Activated T-cell treated with anti-CD3 and anti-CD28 coated beads, Interleukin-2, amount 50 U/mL, for 4 hours (primary cell): ENCODE data around the gene KIAA0753. TPM values are rescaled to one million over a fixed set of nuclear protein-coding genes. Genes with fewer than 3 reads are reported as not detected.
A peak's percentile ranks its signal among the peaks of the same experiment; 100 is the strongest.
"Not testable (repeated sequence)": the region's sequence is repeated elsewhere in the genome, so short reads cannot be mapped to it uniquely, and the experiment has no call there.

Experiments
- ATAC-seq, 2 donors: fragments of 200-7000 bp; cut with Tn5 transposase; one replicate each; pipeline ENCODE4 v1.10.0; 2021
- DNase-seq: peaks from one replicate; pipeline ENCODE4 v3.0.0-alpha.2; 2020
- H3K27me3 Mint-ChIP-seq: one replicate; pipeline ENCODE4 v1.8.0; 2021; ENCODE audit warnings: low read depth, mixed read lengths
- H3K36me3 Mint-ChIP-seq: one replicate; pipeline ENCODE4 v1.8.0; 2022; ENCODE audit warnings: mixed read lengths; ENCODE audit not compliant: insufficient read depth
- H3K4me1 Mint-ChIP-seq: one replicate; pipeline ENCODE4 v1.8.0; 2021; ENCODE audit warnings: low read depth, mixed read lengths
- H3K4me3 Mint-ChIP-seq: one replicate; pipeline ENCODE4 v1.8.0; 2021; ENCODE audit warnings: mild to moderate bottlenecking, moderate library complexity, mixed read lengths
- H3K9me3 Mint-ChIP-seq: one replicate; pipeline ENCODE4 v1.8.0; 2021; ENCODE audit warnings: mixed read lengths
- total RNA-seq, 3 donors: library from RNA; stranded (reverse); gene quantifications; one replicate each; pipeline ENCODE4 v1.2.1, GENCODE V29; 2021

Gene KIAA0753
- total RNA-seq, 3 donors from 2014 or later, result 16.9 to 19.2 (median 17.1) TPM

DNA sequence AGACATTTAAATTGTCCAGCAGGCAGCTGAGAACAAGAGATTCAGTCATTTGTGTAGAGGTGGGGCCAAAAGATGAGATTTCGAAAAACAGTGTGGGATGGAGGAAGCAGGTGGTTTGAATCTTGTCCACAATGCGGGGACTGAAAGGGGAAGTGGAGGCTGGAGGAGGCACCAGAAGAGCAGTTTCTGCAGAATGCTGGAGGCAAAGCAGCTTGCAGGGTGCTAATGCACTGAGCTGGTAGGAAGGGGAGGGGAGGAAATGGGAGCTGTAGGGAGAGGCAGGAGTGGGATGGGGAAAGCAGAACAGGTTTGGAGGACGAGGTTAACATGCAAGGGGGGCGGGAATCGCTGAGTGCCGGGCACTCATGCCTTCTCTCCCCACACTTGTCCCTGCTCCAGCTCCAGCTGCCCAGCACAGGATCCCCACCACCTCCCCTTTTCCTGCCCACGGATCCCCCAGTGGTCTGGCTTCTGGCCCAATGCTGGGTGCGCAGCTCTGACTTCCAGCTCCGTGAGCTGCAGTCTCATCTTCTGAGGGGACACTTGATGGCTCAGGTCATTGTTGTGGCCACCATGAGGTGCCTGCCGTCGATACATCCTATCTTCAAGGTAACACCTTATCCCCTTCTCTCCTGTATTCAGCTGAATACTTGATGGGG is 20.4 kb upstream of the KIAA0753 start:
- DNase-seq (no peak), ATAC-seq (no peak)
- Mint-ChIP-seq H3K27me3 (no peaks in the 10 kb centered on the region), H3K4me1 (peaks cover 33% of the 10 kb centered on the region), H3K36me3 (no peaks in the 10 kb centered on the region), H3K4me3 (no peak overlapping the region), H3K9me3 (no peaks in the 10 kb centered on the region)

DNA sequence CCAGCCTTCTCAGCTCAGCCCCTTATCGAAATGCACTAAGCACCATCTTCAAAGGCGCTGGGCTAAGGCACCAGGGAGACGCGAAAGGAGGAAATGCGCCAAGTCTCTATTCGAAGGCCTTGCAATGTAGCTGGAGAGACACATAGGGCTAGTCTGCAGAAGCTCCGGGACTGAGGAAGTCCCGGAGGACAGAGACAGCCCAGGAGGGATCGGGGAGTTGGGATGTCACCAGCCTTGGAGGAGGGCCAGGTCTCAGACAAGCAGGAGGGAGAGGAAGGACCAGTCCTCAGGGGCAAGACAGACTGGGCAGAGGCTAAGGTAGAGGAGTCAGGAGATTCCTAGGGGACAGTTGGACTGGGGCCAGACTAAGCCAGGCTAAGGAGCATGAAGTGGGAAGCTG is 19.6 kb upstream of the KIAA0753 start:
- Mint-ChIP-seq H3K27me3 (no peaks in the 10 kb centered on the region), H3K36me3 (no peaks in the 10 kb centered on the region), H3K9me3 (no peaks in the 10 kb centered on the region), H3K4me1 (peaks cover 38% of the 10 kb centered on the region), H3K4me3 (no peak overlapping the region)
- DNase-seq, result no peak
- no peak for ATAC-seq

DNA sequence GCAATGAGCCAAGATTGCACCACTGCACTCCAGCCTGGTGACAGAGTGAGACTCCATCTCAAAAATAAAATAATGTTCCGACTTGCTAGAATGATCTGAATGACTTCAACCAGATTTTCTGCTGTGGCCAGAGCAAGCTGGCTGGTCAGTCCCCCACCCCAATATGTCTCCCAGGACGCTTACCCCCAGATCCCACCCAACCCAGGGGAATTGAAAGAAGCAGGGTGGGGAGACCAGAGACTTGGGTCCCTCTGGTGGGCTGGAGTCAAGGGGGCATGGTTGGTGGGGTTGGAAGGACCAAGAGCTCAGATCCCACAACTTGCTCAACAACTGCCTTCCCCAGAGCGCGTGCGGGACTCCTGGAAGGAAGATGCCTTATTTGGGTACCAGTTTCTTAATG is 17.9 kb upstream of the KIAA0753 start:
- Mint-ChIP-seq H3K4me1 (peaks cover 48% of the 10 kb centered on the region), H3K4me3 (peak overlapping the region; percentile 86)
- not testable (repeated sequence) for H3K36me3 Mint-ChIP-seq, ATAC-seq, H3K9me3 Mint-ChIP-seq, DNase-seq, H3K27me3 Mint-ChIP-seq

DNA sequence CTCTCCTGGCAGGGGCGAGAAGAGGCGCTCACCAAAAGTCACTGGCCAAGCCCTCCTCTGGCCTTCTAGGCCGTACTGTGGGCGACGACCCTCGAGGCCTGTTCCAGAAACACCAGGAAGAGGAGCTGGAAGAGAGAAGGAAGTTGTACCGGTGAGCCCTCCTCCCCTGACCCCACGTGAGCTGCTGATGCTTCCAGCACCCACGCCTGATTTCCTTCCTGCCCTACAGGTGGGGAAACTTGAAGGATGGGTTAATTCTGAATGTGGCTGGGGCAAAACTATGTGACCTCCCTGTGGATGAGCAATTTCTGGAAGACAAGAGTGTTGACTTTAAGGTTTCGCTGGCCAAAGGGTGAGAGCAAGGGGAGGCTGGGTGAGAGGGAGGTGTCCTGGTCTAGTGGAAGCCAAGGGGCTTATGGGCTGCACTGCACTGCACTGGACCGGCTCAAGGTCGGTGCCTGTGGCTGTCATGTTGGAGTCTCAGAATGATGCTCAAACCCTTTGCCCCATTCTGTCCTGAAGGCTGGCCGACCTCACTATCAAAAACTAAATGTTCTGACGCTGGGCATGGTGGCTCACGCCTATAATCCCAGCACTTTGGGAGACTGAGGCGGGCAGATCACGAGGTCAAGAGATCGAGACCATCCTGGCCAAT is 17.2 kb upstream of the KIAA0753 start:
- Mint-ChIP-seq H3K4me3 (peak overlapping the region; percentile 86), H3K36me3 (peaks cover 2% of the 10 kb centered on the region), H3K9me3 (no peaks in the 10 kb centered on the region), H3K27me3 (no peaks in the 10 kb centered on the region), H3K4me1 (peaks cover 54% of the 10 kb centered on the region)
- DNase-seq, result no peak
- no peak for ATAC-seq

DNA sequence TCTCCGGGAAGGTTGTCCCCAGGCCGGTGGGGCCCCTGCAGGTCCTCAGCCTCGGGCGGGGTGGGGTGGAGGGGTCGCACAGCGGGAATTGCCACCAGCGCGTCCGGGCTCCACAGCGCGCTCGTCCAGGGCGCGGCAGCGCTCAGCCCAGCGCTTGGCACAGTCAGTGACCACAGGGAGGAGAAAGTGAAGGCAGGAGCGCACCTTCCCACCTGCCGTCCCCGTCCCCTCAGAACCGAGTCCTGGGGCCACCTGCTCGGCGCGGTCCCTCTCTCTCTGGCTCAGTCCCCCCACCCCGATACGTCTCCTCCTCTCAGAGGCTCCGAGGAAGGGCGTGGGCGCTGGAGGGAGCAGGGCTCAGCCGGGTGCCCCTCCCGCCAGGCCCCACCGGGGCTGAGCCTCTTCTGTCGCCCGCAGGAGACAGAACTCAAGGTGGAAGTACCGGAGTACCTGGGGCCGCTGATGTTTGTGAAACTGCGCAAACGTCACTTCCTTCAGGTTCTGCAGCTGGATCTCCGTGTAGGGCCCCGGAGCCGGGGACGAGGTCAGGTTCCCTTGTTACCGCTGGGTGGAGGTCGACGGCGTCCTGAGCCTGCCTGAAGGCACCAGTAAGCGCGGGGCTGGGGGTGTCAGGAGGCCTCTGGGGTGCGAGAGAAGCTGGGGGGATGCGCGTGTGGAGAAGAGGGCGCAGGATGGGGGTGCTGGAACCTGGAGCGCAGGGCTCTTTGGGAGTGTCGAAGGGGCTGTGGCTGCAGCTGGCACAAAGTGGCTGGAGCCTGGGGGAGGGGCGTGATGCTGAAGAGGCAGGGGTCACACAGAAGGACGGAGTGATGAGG is 16.5 kb upstream of the KIAA0753 start:
- not testable (repeated sequence) for H3K9me3 Mint-ChIP-seq, H3K36me3 Mint-ChIP-seq, H3K27me3 Mint-ChIP-seq
- ATAC-seq (peak; percentile 81 to 84), DNase-seq (peak; percentile 48)
- Mint-ChIP-seq H3K4me1 (peaks cover 62% of the 10 kb centered on the region), H3K4me3 (peak overlapping the region; percentile 86)

DNA sequence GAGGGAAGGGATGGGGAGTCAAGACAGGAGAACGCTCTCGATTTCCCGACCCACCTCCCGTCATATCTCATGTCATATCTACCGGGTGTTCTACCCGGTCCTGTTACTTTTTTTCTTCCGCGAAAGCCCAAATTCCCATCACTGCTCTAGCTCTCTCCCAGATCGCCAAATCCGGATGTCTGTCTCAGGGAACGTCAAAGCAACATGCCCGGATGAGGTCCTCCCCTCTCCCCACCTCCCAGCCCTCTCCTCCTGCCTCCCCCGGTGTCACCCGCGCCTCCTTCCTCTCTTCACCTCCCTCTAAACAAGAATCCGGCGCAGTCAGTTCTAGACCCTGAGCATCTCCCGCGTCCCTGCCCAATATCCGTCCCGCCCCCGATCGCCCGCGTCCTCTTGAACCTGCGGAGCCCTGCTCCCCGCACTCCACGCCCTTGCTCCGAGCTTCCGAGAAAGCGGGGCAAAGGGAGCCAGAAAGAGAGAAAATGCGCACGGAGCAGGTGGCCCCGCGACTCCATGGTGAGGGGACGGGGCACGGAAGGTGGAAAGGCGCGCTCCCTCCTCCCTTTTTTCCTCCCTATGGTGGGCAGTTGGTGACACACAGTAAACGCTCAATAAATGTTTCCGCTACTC is 15.3 kb upstream of the KIAA0753 start:
- H3K9me3 Mint-ChIP-seq, ATAC-seq, DNase-seq, H3K27me3 Mint-ChIP-seq, H3K36me3 Mint-ChIP-seq: not testable (repeated sequence)
- Mint-ChIP-seq H3K4me3 (peak overlapping the region; percentile 81), H3K4me1 (peaks cover 55% of the 10 kb centered on the region)

DNA sequence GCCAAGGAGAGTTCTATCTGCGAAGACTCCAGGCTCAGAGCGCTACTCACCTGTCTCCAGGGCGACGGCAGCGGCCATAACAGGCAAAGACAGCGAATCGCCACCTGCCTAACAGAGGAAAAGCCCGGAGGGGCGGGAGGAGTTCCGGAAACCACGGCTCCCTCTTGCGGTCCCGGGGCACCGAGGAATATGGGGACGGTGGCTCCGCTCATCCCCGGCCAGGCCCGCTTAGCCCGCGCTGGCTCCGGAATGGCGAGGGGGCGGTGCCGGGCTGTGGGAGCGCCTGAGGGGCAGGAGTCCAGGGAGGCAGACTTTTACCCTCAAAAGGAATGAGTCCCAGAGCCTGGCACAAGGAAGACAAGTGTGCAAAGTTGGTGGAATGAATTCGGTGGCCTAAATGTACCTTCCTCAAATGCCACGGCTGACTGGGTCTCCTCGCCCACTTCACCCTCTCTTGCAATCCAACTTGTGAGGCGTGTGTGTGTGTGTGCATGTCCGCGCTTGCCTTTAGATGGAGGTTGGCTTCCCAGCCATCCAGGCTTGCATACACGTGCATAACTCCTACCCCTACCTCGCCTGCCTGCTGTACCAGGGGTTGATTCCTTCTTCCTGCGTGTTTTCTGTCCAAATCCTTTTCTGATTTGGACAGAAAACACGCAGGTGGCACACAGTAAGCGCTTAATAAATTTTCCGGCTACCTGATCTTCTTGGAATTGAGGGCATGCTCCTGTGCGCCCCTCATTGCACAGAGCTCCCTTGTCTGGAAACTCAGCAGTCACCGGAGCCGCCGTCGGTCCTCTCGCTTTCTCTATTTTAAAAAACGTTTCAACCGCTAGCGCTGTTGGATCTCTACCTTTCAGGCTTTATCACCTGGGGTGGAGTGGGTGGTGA is 14.6 kb upstream of the KIAA0753 start:
- no peak for ATAC-seq
- Mint-ChIP-seq H3K4me1 (peaks cover 53% of the 10 kb centered on the region), H3K4me3 (peak overlapping the region; percentile 81), H3K9me3 (no peaks in the 10 kb centered on the region), H3K36me3 (peaks cover 2% of the 10 kb centered on the region), H3K27me3 (no peaks in the 10 kb centered on the region)
- no peak for DNase-seq

DNA sequence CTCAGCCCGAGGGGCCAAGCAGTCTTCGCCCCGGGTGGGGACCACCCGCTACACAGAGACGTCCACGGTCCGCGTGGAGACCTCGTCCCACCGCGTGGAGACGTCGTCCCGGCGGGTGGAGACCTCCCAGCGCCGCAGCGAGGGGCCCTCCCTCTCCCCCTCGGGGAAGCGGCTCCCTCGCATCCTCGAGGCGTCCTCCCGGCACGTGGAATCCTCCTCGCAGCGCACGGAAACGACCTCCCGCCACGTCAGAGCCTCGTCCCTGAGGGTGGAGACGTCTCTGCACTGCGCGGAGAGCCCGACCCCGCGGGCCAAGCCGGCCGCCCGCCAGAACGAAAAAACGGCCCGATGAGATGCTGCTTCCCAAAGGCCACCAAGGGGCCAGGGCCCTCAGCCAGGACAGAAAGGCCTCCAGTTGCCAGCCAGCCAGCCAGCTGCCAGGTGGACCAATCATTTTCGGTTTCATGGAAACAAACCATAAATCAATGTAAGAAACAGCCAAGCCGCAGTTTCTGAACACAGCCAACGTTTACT is 11.5 kb upstream of the KIAA0753 start:
- ATAC-seq, result peak; percentile 20 to 22
- peaks cover 63% of the 10 kb centered on the region for H3K4me1 Mint-ChIP-seq

DNA sequence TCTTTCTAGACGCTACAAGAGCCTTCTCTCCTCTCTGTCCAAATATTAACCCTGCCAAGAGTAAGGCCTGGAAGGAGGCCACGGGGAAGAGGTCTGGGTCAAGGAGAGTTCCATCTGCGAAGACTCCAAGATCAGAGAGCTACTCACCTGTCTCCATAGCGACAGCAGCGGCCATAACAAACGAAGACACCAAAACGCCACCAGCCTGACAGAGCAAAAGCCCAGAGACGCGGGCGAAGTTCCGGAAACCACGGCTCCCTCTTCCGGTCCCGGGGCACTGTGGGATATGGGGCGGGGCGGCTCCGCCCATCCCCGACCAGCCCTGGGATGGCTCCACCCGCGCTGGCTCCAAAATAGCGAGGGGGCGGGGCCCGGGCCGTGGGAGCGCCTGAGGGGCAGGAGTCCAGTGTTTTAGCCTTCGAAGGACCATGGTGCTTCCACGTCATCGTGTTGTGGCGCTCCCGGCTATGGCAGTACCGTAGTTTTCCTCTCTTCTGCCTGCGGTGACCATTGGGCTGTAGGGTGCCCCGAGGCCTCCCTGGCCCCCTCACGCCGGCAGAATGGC is 10.9 kb upstream of the KIAA0753 start, which contains the start of the genes C17orf100 and MED31:
C17orf100 (plus strand) TSS at position 409 of the 565 bp plus-strand sequence; CDS start at position 561, 152 bp downstream.
MED31 (minus strand) TSS at position 252 of the 565 bp plus-strand sequence; CDS start at position 175, 77 bp downstream.
- DNase-seq, result peak; percentile 89
- Mint-ChIP-seq H3K4me3 (peak within 1 kb of the TSS; percentile 96), H3K27me3 (no peaks in the 10 kb centered on the region), H3K4me1 (peaks cover 65% of the 10 kb centered on the region), H3K36me3 (peaks cover 26% of the 10 kb centered on the region), H3K9me3 (no peaks in the 10 kb centered on the region)
- peak; percentile 97 for ATAC-seq

More for the DNA sequence above, 11.5 kb upstream of the KIAA0753 start:
- Mint-ChIP-seq H3K9me3 (no peaks in the 10 kb centered on the region), H3K4me3 (peak overlapping the region; percentile 96), H3K27me3 (no peaks in the 10 kb centered on the region), H3K36me3 (peaks cover 22% of the 10 kb centered on the region)
- peak; percentile 27 for DNase-seq

DNA sequence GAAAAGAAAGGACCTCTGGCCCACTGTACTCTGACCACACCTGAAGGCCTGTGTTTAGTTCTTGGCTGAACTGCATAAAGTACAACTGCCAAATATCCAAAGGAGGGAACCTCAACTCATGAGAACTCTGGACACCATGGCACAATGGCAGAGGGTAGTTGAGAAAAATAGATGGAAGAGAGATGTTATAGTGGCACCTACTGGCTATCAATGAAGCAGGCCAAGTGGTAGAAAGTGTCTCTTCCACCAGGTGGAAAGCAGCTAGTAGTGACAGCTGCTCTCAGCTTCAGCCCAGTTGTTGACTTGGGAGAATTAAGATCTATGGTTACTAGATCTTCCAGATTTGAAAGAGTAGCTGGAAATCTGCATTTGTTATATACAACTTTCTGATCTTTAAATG is 7.7 kb upstream of the KIAA0753 start:
- no peak for ATAC-seq
- H3K4me3 Mint-ChIP-seq, result no peak overlapping the region
- H3K9me3 Mint-ChIP-seq, result no peaks in the 10 kb centered on the region
- peaks cover 70% of the 10 kb centered on the region for H3K4me1 Mint-ChIP-seq
- no peaks in the 10 kb centered on the region for H3K27me3 Mint-ChIP-seq
- no peak for DNase-seq
- peaks cover 44% of the 10 kb centered on the region for H3K36me3 Mint-ChIP-seq

DNA sequence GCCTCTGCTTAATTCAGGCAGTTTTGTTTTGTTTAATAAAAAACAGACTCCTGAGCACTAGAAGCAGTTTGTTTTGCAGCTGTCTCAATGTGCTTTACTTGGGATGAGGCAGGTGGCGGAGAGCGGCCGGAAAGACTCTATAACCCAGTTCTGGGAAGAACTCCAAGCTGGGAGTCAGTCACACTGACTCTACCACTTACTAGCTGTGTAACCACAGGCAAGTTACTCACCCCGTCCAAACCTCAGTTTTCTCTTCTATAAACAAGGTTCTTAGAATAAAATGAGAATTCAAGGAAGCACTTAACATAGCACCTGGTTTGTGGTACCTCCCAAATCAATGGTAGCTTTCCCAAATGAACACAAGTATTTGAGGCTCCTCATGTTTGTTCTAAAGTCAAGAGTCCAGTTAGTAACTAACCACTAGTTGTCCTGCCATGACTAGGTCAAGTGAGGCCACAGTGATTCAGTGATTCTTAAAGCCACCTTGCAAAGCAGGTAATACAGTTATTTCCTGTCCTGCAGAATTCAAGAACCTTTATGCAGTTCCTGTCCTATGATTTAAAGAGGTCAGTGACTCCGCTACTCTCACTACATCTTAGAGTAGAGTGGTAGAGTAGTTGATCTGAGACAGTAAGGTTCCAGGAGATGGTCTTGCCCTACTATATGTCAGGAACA is 3.1 kb upstream of the KIAA0753 start:
- Mint-ChIP-seq H3K4me3 (no peak overlapping the region), H3K4me1 (peaks cover 70% of the 10 kb centered on the region), H3K36me3 (peaks cover 42% of the 10 kb centered on the region), H3K9me3 (no peaks in the 10 kb centered on the region), H3K27me3 (no peaks in the 10 kb centered on the region)
- DNase-seq (no peak), ATAC-seq (no peak)

DNA sequence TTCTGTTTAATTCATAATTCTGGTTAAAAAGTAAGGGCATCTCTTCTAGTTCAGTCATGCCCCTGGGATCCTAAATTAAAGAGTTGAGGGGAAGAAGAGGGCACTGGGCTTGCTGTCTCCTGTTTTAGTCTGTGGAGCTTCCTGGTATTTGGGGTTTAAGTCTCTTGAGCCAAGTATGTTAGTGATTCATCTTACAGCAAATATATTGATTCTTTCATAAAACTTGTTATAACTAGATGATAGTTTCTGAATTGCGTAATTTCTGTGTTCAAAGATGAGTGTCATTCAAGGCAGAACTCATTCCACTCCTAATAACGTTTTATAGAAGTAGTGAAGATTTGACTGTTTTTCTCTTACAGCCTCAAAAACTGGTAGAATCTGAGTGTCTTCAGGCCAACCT is 2.1 kb upstream of the KIAA0753 start:
- Mint-ChIP-seq H3K9me3 (no peaks in the 10 kb centered on the region), H3K27me3 (no peaks in the 10 kb centered on the region), H3K36me3 (peaks cover 34% of the 10 kb centered on the region), H3K4me1 (peaks cover 66% of the 10 kb centered on the region), H3K4me3 (peak overlapping the region; percentile 95)
- DNase-seq (no peak), ATAC-seq (no peak)
